ENCODE results near the gene COL9A3.

- TF ChIP-seq EZH2 (IDR thresholded peaks at IDR 0.05; ENCODE audit: low read depth) (no peak), CTCF (conservative IDR thresholded peaks at IDR 0.05) (no peak)
Measured at GRCh38 chr20:62872862-62873261, 56.0 kb downstream of the COL9A3 start.

Measured in PC-9 (cell line).